ENCODE results near the gene GPR42.
A peak's percentile ranks its signal among the peaks of the same experiment; 100 is the strongest.

GPR42 gene, protein sequence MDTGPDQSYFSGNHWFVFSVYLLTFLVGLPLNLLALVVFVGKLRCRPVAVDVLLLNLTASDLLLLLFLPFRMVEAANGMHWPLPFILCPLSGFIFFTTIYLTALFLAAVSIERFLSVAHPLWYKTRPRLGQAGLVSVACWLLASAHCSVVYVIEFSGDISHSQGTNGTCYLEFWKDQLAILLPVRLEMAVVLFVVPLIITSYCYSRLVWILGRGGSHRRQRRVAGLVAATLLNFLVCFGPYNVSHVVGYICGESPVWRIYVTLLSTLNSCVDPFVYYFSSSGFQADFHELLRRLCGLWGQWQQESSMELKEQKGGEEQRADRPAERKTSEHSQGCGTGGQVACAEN

DNA sequence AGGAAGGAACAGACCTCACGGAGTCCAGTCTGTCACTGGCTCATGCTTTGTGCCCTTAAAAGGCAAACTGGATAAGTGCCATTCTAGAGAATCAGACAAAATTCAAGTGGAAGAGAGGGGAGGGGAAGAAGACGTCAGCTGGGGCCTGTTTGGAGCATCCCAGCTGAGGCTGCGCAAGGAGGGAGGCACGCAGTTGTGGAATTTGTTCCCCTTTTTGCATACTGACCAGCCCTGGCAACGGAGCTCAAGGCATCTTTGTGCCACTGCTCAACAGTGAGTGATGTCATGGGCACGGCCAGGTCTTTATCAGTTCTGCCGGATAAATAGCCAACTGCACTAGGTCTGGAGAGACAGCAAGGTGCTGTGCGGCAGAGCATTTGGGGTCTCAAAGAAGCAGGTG lies at the start of gene GPR42:
Gene GPR42, plus strand, starts transcription at position 347 of the 400 bp plus-strand sequence. CDS start 292 bp downstream, outside the sequence.
- DNase-seq: no peak

DNA sequence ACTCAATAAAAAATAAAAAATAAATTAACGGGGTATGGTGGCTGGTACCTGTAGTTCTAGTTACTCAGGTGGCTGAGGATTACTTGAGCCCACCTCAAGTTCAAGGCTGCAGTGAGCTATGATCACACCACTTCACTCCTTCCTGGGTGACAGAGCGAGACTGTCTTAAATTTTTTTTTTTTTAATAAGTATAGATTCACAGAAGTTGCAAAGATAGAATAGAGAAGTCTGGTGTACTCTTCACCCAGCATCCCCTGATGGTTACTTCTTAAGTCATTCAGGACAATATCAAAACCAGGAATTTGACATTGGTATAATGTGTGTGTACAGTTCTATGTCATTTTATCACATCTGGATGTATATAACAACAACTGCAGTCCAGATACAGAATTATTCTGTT lies 49.6 kb upstream of the GPR42 start:
- DNase-seq: no peak

DNA sequence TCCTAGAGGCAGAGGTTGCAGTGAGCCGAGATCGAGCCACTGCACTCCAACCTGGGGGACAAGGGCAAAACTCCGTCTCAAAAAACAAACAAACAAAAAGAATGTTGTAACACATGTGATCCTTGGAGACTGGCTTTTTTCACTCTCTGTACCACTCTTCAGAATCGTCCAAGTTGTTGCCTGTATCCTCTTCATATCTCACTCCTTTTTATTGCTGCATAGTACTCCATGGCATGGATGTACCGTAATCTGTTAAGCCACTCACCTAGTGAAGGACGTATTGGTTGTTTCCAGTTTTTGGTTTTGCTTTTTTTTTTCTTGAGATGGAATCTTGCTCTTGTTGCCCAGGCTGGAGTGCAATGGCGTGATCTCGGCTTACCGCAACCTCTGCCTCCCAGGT lies 48.9 kb upstream of the GPR42 start:
- DNase-seq: no peak

DNA sequence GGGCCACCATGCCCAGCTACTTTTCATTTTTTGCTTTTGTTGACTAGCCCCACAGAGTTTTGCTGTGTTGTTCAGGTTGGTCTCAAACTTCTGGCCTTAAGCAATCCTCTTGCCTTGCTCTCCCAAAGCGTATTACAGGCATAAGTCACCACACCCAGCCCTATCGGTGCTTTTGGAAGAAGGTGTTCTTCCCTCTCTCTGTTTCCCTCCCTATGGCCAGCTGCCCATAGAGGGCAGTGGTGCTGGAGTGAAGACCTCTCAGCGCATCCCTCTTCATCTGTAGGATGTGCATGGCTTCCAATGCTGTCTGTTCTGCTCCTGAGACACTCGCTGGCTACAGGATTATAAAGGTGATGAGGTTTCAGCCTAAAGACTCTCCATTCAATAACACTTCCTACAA lies 43.2 kb upstream of the GPR42 start:
- DNase-seq: peak in 1 of 3 donors; percentile 28

DNA sequence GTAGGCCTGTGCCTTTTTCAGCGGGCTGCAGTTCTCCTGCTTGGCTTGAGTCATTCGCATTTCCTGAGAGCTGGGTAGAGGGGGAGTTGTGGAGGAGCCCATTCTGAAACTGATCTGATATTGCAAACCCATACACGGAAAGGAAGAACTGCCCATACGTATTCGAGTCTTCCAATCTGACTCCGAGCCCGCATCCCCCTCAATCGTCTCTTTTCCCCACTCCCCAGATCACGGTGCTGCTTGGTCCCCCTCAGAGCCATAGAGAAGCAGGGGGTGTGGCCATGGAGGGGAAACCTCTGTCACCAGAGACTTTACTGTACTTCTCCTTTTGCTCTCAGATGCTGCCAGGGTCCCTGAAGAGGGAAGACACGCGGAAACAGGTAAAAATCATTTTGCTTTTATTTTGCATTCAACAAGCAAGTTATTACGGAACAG lies 42.0 kb upstream of the GPR42 start, which contains the start of gene CD22:
Gene CD22, plus strand, starts transcription at position 337 of the 435 bp plus-strand sequence. CDS start 2,854 bp downstream, outside the sequence.
- peak; percentile 37 to 49 (median 42) for DNase-seq

DNA sequence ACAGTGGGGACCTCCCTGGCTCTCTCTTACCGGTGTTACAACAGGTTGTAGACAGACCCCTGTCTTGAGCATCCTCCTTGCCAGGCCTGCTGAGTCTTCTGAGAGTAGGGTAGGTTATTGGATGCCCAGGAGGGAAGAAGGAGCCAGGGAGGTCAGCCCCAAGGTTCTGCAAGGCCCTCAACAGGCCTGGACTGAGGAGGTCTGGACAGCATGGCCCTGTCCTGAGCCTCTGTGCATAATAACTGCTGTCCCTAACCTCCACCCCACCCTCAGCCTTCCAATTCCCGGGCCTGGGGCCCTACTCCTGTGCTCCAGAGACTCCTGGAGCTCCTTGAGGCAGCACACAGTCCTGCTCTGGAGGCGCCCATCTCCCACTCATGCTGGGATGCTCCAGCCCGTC lies 41.5 kb upstream of the GPR42 start:
- no peak for DNase-seq

DNA sequence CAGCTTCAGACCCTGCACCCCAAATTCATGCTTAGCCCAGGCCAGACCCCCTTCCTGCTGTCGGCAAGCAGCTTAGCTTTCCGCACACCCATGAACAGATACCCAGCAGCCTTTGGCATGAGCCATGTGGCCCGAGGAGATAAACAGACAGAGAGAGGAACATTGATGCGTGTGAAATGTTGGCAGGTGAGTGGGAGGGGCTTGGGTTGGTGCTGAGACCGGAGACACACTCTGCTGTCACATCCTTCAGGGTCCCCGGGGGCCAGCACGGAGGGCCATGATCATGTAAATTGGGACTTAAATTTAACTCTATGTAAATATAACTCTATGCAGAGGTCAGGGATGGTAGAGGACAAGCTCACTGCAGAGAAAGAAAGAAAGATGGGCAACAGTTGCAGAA lies 40.4 kb upstream of the GPR42 start:
- no peak for DNase-seq

DNA sequence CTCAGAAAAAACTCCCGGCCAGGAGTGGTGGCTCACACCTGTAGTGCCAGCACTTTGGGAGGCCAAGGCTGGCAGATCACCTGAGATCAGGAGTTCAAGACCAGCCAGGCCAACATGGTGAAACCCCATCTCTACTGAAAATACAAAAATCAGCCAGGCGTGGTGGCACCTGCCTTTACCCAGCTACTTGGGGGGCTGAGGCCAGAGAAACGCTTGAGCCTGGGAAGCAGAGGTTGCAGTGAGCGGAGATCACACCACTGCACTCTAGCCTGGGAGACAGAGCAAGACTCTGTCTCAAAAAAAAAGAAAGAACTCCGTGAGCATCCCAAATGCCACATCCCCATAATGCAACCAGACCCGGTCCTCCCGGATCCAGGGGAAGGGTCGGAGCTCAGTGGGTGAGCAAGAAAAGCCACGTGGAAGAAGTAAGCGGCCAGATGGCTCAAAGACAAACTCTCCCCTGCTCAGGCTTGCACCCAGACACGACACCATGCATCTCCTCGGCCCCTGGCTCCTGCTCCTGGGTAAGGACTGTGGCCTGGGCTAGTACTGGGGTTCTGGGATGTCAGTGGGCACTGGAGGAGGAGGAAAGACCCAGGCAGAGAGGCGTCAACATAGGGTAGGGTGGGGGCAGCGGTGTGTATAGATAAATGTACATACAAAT lies 39.2 kb upstream of the GPR42 start:
- DNase-seq: no peak

DNA sequence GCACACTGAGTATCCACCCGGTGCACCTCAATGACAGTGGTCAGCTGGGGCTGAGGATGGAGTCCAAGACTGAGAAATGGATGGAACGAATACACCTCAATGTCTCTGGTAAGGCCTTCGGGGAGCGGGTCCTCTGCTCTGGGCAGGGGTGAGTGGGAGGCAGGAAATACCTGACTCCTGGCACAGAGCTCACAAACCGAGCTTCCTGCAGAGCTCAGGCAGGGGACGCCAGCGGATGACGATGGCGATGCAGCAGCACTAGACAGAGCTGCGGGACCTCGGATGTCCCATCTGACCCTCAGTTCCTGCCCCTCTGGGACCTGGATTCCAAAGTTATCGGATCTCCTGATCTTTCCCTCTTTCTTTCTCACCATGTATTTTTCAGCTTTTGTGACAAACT lies 38.1 kb upstream of the GPR42 start:
- DNase-seq: no peak

DNA sequence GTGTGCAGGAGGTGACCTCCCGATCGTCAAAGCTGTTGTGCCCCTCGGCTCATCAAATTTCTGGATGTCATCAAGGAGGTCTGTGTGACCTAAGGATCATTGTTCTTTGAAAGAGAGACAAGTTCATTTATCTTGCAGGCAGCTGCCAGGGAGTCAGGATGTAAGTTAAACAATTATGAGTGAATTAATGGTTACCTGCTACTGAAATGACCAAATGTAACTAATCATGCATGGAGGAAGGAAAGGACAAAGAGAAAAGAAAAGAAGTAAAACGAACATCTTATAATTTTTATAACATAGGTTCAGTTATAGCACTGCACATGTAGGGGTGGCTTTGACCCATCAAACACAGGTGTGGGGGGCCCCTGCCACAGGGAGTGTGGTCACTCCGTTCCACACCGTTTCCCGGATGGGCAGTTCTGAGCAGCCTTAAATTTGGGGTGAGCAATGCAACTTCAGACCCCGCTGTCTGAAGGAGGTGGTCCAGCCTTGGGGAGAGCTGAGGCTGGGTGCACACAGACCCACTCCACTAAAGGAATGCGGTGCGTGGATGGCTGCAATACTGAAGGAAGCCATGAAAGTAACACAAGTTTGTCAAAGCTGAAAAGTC lies 36.6 kb upstream of the GPR42 start:
- no peak for DNase-seq

DNA sequence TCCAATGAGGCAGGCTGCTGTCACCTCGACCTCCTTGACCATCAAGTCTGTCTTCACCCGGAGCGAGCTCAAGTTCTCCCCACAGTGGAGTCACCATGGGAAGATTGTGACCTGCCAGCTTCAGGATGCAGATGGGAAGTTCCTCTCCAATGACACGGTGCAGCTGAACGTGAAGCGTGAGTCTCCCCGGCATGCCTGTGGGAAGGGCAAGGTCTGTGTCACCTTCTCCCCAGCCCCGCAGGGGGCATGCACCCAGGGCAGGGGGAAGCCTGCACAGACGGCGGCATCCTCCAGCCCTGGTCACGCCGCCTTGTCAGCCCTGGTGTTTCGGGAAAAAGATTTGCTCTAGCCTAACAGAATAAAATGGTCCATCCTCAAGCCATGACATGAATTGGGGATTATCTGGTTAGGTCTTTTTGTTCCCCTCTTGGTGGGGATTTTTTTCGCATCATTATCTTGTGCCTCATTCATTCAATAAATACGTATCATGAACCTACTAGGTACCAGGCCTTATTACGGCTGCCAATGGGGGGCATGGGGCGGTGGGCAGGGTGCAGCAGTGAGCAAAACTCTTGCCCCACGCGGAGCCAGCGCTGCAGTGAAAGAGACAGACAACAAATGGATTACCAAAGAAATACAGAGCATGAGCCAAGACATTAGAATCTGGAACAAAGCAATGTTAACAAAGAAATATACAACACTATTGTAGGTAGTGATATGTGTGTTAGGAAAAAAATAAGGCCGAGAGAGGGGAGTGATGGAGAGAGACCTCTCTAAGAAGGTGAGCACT lies 34.5 kb upstream of the GPR42 start:
- DNase-seq: no peak

DNA sequence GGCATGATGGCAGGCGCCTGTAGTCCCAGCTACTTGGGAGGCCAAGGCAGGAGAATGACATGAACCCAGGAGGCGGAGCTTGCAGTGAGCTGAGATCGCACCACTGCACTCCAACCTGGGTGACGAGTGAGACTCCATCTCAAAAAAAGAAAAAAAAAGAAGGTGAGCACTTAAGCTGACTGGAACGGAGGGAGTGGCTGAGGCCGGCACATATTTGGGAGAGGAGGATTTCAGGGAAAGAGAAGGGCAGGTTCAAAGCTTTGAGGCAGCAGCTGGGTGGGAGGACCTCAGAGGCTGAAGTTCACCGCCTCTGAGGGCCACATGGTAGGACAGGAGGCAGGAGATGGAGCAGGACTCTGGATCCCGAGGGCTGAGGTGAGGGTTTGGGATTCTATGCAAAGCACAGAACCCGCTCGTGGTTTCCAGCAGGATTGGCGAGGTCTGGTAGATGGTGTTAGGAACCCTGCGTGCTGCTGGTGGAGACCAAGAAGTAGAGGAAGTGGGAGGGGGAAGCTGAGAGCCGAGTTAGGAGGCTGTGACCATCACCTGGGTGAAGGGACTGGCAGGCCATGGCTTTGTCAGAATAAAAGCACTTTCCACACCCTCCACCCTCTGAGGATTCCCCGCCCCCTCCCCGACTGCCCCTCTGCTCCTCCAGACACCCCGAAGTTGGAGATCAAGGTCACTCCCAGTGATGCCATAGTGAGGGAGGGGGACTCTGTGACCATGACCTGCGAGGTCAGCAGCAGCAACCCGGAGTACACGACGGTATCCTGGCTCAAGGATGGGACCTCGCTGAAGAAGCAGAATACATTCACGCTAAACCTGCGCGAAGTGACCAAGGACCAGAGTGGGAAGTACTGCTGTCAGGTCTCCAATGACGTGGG lies 33.5 kb upstream of the GPR42 start:
- DNase-seq: no peak

DNA sequence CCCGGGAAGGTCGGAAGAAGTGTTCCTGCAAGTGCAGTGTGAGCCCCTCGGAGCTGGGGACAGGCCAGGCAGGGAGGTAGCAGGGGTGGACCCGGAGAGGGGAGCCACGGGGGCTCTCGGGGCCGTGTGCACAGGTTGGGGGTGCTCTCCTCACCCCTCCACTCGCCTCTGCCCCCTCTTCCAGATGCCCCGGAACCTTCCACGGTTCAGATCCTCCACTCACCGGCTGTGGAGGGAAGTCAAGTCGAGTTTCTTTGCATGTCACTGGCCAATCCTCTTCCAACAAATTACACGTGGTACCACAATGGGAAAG lies 32.9 kb upstream of the GPR42 start:
- no peak for DNase-seq

DNA sequence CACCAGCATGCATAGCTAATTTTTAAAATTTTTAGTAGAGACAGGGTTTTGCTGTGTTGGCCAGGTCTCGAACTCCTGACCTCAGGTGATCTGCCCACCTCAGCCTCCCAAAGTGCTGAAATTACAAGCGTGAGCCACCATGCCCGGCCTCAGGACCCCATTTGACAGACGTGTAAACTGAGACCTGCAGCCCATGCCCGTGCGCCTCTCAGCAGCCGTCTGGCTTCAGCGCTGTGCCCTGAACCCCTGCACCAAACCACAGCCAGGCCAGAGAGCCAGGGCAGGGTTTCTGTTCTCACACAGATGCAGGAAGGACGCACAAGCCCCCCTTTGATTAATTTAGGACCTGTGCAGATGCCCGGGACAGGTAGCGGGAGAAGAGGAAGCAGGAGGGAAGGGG lies 30.4 kb upstream of the GPR42 start:
- DNase-seq: no peak

DNA sequence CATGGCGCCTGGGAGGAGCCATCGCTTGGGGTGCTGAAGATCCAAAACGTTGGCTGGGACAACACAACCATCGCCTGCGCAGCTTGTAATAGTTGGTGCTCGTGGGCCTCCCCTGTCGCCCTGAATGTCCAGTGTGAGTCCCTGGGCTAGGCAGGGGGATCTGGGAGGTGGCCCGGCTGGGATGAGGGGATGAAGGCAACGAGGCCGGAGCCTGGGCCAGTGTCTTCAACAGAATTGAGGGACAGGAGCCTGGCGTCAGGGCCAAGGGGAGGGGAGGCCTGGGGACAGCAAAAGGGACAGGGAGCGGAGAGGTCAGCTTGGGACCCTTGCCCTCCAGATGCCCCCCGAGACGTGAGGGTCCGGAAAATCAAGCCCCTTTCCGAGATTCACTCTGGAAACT lies 29.9 kb upstream of the GPR42 start:
- DNase-seq: no peak

DNA sequence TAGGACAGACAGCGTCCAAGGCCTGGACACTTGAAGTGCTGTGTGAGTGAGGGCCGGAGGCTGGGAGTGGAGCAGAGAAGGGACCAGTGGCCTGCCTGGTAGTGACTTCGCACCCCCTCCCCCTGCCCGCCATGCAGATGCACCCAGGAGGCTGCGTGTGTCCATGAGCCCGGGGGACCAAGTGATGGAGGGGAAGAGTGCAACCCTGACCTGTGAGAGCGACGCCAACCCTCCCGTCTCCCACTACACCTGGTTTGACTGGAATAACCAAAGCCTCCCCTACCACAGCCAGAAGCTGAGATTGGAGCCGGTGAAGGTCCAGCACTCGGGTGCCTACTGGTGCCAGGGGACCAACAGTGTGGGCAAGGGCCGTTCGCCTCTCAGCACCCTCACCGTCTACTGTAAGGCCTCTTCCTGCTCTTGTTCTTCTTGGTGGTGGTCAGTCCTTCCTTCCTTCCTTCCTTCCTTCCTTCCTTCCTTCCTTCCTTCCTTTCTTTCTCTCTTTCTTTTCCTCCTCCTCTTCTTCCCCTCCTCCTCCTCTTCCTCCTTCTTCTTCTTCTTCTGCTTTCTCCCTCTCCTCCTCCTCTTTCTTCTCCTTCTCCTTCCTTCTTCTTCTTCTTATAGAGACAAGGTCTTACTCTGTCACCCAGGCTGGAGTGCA lies 29.2 kb upstream of the GPR42 start:
- no peak for DNase-seq

DNA sequence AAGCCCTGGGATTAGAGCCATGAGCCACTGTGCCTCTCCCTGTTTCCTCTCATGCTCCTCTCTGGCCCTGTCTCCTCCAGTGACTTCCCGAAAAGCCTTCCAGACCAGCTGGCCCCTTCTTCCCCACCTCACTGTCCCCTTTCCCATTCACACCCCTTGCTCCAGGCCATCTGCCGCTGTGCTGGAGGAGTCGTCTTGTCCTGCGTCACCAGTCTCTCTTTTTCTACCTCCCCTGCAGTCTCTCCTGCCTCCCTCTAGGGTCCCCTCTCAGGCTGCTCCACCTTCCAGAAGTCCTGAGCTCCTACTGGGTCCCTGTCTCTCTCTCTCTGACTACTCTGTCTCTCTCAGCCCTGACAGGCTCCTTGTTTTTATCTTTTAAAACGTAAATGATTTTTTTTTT lies 28.4 kb upstream of the GPR42 start:
- no peak for DNase-seq

DNA sequence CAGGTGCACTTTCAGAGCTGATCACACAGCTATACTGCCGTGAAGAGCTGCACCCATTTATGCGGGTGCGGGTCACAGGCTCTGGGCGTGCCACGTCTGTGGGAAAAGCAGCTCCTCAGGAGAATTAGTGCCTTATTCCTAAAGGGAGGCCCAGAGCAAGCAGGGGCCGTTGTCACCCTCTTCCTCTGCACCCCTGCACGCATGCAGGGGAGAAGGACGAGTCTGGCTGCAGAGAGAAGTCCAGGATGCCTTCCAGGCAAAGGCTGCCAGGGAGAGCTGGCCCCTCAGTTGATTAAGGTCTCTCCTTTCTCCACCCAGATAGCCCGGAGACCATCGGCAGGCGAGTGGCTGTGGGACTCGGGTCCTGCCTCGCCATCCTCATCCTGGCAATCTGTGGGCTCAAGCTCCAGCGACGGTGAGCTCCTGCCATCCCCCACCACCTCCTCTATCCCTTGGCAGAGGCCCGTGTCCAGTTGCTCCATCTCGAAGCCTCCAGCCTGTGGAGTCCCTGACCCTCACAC lies 26.3 kb upstream of the GPR42 start:
- no peak for DNase-seq

DNA sequence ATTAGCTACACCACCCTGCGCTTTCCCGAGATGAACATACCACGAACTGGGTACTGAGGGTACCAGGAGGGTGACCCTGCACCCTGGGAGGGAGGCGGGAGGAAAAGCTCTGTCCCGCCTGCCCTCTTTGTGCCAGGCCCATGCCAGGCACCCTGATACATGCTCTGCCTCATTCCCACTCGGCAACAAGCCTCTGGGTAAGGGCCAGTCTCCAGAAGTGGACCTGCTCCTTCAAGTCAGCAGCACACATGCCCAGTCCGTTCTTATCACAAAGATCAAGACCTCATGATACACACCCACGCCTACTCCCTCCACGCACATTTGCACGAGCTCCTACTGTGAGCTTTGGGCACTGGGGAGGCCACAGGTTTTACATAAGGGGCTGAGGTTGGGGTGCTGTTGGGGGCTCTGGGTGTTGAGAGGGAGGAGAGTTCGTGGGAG lies 25.2 kb upstream of the GPR42 start:
- no peak for DNase-seq

DNA sequence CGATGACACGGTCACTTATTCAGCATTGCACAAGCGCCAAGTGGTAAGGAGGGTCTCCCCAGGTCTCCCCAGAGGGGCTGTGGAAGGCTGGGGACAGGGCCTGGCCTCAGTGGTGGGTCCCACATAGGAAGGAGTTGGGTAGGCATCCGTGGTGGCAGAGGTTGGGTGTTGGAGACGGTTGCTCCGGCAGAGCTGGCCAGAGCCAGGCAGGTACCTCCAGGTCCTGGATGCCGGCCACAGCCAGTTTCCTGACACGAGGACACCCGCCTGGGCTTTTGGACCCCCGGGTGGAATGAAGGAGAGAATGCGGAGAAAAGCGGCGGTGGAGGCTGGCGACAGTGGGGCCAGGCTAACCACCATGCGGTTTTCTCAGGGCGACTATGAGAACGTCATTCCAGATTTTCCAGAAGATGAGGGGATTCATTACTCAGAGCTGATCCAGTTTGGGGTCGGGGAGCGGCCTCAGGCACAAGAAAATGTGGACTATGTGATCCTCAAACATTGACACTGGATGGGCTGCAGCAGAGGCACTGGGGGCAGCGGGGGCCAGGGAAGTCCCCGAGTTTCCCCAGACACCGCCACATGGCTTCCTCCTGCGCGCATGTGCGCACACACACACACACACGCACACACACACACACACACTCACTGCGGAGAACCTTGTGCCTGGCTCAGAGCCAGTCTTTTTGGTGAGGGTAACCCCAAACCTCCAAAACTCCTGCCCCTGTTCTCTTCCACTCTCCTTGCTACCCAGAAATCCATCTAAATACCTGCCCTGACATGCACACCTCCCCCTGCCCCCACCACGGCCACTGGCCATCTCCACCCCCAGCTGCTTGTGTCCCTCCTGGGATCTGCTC lies 24.4 kb upstream of the GPR42 start:
- DNase-seq: peak; percentile 74 to 88 (median 79)
